ENCODE results near the gene SCN3A. TPM values are rescaled to one million over a fixed set of nuclear protein-coding genes. Genes with fewer than 3 reads are reported as not detected.

Gene SCN3A
- total and polyA plus RNA-seq, 9 of the 15 experiments (the other 6 are each of a cell fraction or from before 2014, with no cell fraction given): not detected

- TF ChIP-seq THAP12 (CRISPR knock-in tag; IDR thresholded peaks at IDR 0.05): no peak
- no peak for TF ChIP-seq ZBED1 (IDR thresholded peaks at IDR 0.05)
- TF ChIP-seq SLC30A9 (CRISPR knock-in tag; IDR thresholded peaks at IDR 0.05): no peak
These were observed 56.4 kb downstream of the SCN3A start (continued) for GRCh38 chr2:165147186-165148045.

- H3K9me1 ChIP-seq (ENCODE audit: control insufficient read depth, insufficient read depth, low read length): no peaks in the 10 kb centered on the region
- 0% methylated on average over 1 of the region's 1 CpG for WGBS (ENCODE audit: insufficient coverage, low coverage, missing lambda C conversion rate)
- ChIA-PET POLR2A (no interaction called here), CTCF (ENCODE audit: low intra/inter-chr PET ratio) (no interaction called here)
- TF ChIP-seq SPI1 (IDR thresholded peaks at IDR 0.05; ENCODE audit: borderline replicate concordance, low read depth, low read length): peak; percentile 63; the same call in 1 of the 2 replicates
- TF ChIP-seq POU5F1 (IDR thresholded peaks at IDR 0.05; ENCODE audit: borderline replicate concordance, low read depth, low read length, partially characterized antibody): no peak
- no peak for TF ChIP-seq ZKSCAN1 (IDR thresholded peaks at IDR 0.05; ENCODE audit: low read depth, low read length)
- TF ChIP-seq ZNF449 (CRISPR knock-in tag; IDR thresholded peaks at IDR 0.05): no peak
- intact Hi-C loops (cut with micrococcal nuclease): no loop called here
- no peak overlapping the region for H3K27ac ChIP-seq (ENCODE audit: extremely low read depth, low read depth, low read length)
- H3K79me2 ChIP-seq (ENCODE audit: control insufficient read depth, insufficient read depth, low read length): no peaks in the 10 kb centered on the region
- H4K20me1 ChIP-seq (replicated peaks; ENCODE audit: control insufficient read depth, insufficient read depth, low read length): no peaks in the 10 kb centered on the region
- H3K27me3 ChIP-seq (ENCODE audit: control insufficient read depth in 2 of 2, insufficient read depth in 2 of 2, low read length in 2 of 2): no peaks in the 10 kb centered on the region
- no peak overlapping the region for H3K4me3 ChIP-seq
- in situ Hi-C loops (cut with MboI): no loop called here
- DNase-seq (ENCODE audit: extremely low read depth in 1 of 4, low spot score in 3 of 4) (no peak), FAIRE-seq (no peak), ATAC-seq (no peak)
- no peaks in the 10 kb centered on the region; the same call in 1 of the 2 replicates for H3K9me3 ChIP-seq (replicated peaks; ENCODE audit: control insufficient read depth, insufficient read depth, low read depth, low read length)
- H3K4me2 ChIP-seq (ENCODE audit: insufficient read depth, low read length): no peak overlapping the region
- H3K4me1 ChIP-seq (replicated peaks in 1 of 2; ENCODE audit: control insufficient read depth in 2 of 2, insufficient read depth in 2 of 2, low read length in 2 of 2): no peaks in the 10 kb centered on the region
- no peaks in the 10 kb centered on the region for H3K36me3 ChIP-seq (ENCODE audit: control insufficient read depth, insufficient read depth, low read length)
- H3K9ac ChIP-seq (ENCODE audit: insufficient read depth in 1 of 2, low read depth in 2 of 2, low read length in 2 of 2): no peak overlapping the region
- no peak overlapping the region for H2AFZ ChIP-seq (ENCODE audit: low read depth, low read length)
- no TSS peak for BruUV-seq (replicated peaks)
These were observed 59.5 kb downstream of the SCN3A start for GRCh38 chr2:165144315-165144714.
